Caco-2 (cell line): ENCODE results near the gene CHST13. TPM values are rescaled to one million over a fixed set of nuclear protein-coding genes. Genes with fewer than 3 reads are reported as not detected.

Experiments used
- Bru-seq: library from RNA; stranded (reverse); fragments of 400-500 nt; gene quantifications from one replicate; lab custom pipeline; 2021; lab: Mats Ljungman, UMichigan
- BruChase-seq, 2 experiments: library from RNA; stranded (reverse); fragments of 400-500 nt; gene quantifications; one replicate each; lab custom pipeline; 2021; lab: Mats Ljungman, UMichigan
- BruUV-seq: library from RNA; stranded (reverse); fragments of 400-500 nt; replicated peaks from 2 replicates; lab custom pipeline; 2021; lab: Mats Ljungman, UMichigan
- CTCF ChIA-PET: fragments of 300-600 bp; sonication (Branson Sonifier 250); formaldehyde crosslinking; loops from one replicate; lab custom pipeline; 2022; ENCODE audit warnings: antibody characterized with exemption; lab: Charles Lee
- POLR2A ChIA-PET: fragments of 300-600 bp; sonication (Branson Sonifier 250); formaldehyde crosslinking; loops from one replicate; lab custom pipeline; 2022; ENCODE audit warnings: antibody characterized with exemption; lab: Charles Lee
- DNase-seq, 2 experiments: peaks; one replicate each; pipeline versions ENCODE4 v3.0.0 to v3.0.0-alpha.2; 2020 to 2022
- H3K27me3 ChIP-seq: replicated peaks from 2 replicates; pipeline ENCODE4 v1.6.0; 2011; ENCODE audit warnings: low read length; ENCODE audit not compliant: control insufficient read depth, insufficient read depth
- H3K36me3 ChIP-seq: 2 replicates; pipeline ENCODE4 v1.5.1; 2011; ENCODE audit warnings: low read length; ENCODE audit not compliant: control insufficient read depth, insufficient read depth
- H3K4me1 ChIP-seq: fragments of 250-450 bp; sonication (Bioruptor Pico); 2 replicates; pipeline ENCODE4 v1.5.1; 2020; ENCODE audit warnings: mild to moderate bottlenecking
- H3K4me3 ChIP-seq: 2 replicates; pipeline ENCODE4 v1.5.1; 2011; ENCODE audit warnings: low read depth, mild to moderate bottlenecking, control low read depth, low read length
- H3K9me3 ChIP-seq: fragments of 250-450 bp; sonication (Bioruptor Pico); 2 replicates; pipeline ENCODE4 v1.5.1; 2020; ENCODE audit warnings: mild to moderate bottlenecking, moderate library complexity
- H3K27ac Mint-ChIP-seq: one replicate; pipeline ENCODE4 v1.8.0; 2022; ENCODE audit warnings: mixed read lengths; ENCODE audit not compliant: unreplicated experiment
- H3K27me3 Mint-ChIP-seq: one replicate; pipeline ENCODE4 v1.8.0; 2022; ENCODE audit warnings: mixed read lengths; ENCODE audit not compliant: insufficient read depth, unreplicated experiment
- H3K36me3 Mint-ChIP-seq: one replicate; pipeline ENCODE4 v1.8.0; 2022; ENCODE audit warnings: mild to moderate bottlenecking, mixed read lengths; ENCODE audit not compliant: insufficient read depth, unreplicated experiment
- H3K4me1 Mint-ChIP-seq: one replicate; pipeline ENCODE4 v1.8.0; 2022; ENCODE audit warnings: low read depth, mixed read lengths; ENCODE audit not compliant: unreplicated experiment
- H3K4me3 Mint-ChIP-seq: one replicate; pipeline ENCODE4 v1.8.0; 2022; ENCODE audit warnings: mild to moderate bottlenecking, moderate library complexity, mixed read lengths; ENCODE audit not compliant: unreplicated experiment
- H3K9me3 Mint-ChIP-seq: one replicate; pipeline ENCODE4 v1.8.0; 2022; ENCODE audit warnings: mixed read lengths; ENCODE audit not compliant: unreplicated experiment
- intact Hi-C: fragments of 100-400 bp; cut with micrococcal nuclease; formaldehyde crosslinking; loops from one replicate; pipeline ENCODE4 v1.10.0; 2022; ENCODE audit not compliant: unreplicated experiment
- long read RNA-seq: library from polyadenylated mRNA; stranded (forward); transcript quantifications from one replicate; pipeline ENCODE4 v2.0.0, GENCODE V29; 2022
- total RNA-seq: library from RNA; stranded (reverse); gene quantifications from 2 replicates; pipeline ENCODE4 v1.2.3, GENCODE V29; 2022
- TF ChIP-seq, protein P1 (sequence below), 2 experiments: fragments of 200-600 bp in 1 of 2; IDR thresholded peaks; 1 replicate in 1 of 2; 2 replicates in 1 of 2; pipeline versions ENCODE4 v1.5.1 to v1.8.0; 2011 to 2022; ENCODE audit warnings: antibody characterized with exemption in 1 of 2, control low read depth in 1 of 2, inconsistent platforms in 1 of 2, low read depth in 1 of 2, low read length in 1 of 2, mild to moderate bottlenecking in 1 of 2, moderate library complexity in 1 of 2; ENCODE audit not compliant: insufficient read depth in 1 of 2, severe bottlenecking in 1 of 2, unreplicated experiment in 1 of 2

CHST13 gene, protein sequence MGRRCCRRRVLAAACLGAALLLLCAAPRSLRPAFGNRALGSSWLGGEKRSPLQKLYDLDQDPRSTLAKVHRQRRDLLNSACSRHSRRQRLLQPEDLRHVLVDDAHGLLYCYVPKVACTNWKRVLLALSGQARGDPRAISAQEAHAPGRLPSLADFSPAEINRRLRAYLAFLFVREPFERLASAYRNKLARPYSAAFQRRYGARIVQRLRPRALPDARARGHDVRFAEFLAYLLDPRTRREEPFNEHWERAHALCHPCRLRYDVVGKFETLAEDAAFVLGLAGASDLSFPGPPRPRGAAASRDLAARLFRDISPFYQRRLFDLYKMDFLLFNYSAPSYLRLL
- total RNA-seq (17.0 and 25.3 TPM in 2 replicates), Bru-seq, nascent RNA (percentile 56 among the genes with signal in this experiment), BruChase-seq, experiment 1, labeled RNA remaining after a 2-hour chase (percentile 55 among the genes with signal in this experiment), BruChase-seq, experiment 2, labeled RNA remaining after a 6-hour chase (percentile 57 among the genes with signal in this experiment)
- long read RNA-seq, transcript CHST13-201 (3 exons, 1,789 nt) = major isoform, 45 of 61 reads
- long read RNA-seq, partial matches to known transcripts = 1 of 61 reads
- long read RNA-seq, other reads (novel, unspliced or antisense) = 15 of 61 reads

DNA sequence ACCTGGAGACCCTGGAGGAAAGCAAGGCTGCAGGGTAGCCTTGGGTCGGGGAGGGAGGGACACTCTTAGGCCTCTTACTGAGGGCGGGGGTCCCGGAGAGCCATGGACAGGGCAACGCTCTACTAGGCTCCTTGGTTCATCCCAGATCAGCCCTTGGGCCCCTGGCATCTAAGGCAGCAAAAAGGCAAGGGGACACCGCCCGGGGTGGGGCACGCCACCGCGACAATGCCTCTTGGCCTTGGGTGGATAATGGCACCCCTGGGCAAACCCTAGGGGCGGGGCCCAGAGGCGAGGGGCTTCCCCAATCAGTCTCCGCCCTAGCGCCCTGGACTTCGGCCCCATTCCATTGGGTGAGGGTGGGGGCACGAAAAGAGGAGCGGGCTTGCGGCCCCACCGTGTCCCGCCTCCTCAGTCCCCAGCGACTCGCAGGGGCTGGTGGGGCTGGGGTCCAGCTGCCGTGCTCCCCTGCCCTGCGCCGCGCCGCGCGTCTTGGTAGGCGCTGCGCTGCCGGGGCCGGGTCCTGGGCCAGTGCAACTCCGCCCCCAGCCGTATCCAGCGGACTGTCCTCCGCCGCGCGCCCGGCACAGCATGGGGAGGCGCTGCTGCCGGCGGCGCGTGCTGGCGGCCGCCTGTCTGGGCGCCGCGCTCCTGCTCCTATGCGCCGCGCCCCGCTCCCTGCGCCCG lies at the start of gene CHST13:
Gene CHST13 (plus strand): TSS at position 411 of the 684 bp plus-strand sequence. CDS start 178 bp downstream, at position 589.
- CTCF ChIA-PET = interaction anchor here (0.7 to 2.0 kb wide), 3 partner anchors 12 to 90 kb away, joined by 3 to 8 read pairs (median 3); no protein-coding TSS in a partner anchor

DNA sequence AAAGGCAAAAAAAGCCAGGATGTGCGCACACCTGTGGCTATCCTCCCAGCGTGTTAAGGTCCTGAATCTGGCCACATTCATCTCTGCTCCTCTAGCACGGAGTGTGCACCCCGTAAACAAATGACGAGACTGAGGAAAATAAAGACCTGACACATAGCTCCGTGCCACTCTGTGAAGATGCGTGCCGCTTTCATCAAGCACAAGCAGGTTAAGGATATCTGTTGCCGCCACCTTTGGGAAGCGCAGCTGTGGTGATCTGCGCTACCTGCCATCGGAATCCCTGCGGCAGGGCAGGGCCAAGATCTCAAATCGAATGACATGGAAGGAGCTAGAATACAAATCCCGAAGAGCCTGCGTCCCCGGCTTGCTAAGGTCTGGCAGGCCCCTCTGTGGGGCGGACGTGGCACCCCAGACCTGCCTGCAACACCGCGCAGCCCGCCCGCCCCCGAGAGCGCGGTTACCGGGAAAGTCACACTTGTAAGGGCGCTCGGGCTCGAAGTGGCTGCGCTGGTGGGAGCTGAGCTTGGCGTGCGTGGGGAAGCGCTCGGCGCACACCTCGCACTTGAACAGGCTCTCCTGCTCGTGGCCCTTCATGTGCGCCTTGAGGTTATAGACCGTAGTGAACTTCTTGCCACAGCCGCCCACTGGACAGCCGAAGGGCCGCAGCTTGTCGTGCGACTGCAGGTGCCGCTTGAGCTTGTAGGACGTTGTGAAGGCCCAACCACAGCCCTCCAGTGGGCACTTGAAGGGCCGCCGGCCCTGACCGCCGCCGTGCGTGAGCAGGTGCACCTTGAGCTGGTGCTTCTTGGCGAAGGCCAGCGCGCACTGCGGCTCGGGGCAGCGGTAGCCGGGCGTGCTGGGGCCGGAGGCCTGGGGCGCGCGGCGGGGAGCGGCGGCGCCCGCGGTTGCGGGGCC lies 49.2 kb upstream of the CHST13 start:
- ChIA-PET POLR2A (interaction anchor here (1.4 kb wide), 1 partner anchor 54 kb away, joined by 3 read pairs; no protein-coding TSS in a partner anchor), CTCF (interaction anchor here (0.6 to 1.5 kb wide), 5 partner anchors 15 to 1352 kb away, joined by 3 to 4 read pairs (median 3); no protein-coding TSS in a partner anchor)
- no TSS peak for BruUV-seq
- peaks cover 17% of the 10 kb centered on the region for H3K4me1 ChIP-seq
- peak; percentile 60 to 63 for DNase-seq
- no peaks in the 10 kb centered on the region for H3K27me3 Mint-ChIP-seq
- H3K27me3 ChIP-seq = no peaks in the 10 kb centered on the region
- intact Hi-C loops = loop anchor here (10.0 kb wide), 1 partner anchor 210 kb away; no protein-coding TSS in a partner anchor
- no peaks in the 10 kb centered on the region for H3K9me3 Mint-ChIP-seq
- H3K4me3 Mint-ChIP-seq = peak overlapping the region; percentile 75
- peaks cover 39% of the 10 kb centered on the region for H3K36me3 Mint-ChIP-seq
- peak overlapping the region; percentile 72 for H3K4me3 ChIP-seq
- no peaks in the 10 kb centered on the region for H3K9me3 ChIP-seq
- TF ChIP-seq, protein P1, sequence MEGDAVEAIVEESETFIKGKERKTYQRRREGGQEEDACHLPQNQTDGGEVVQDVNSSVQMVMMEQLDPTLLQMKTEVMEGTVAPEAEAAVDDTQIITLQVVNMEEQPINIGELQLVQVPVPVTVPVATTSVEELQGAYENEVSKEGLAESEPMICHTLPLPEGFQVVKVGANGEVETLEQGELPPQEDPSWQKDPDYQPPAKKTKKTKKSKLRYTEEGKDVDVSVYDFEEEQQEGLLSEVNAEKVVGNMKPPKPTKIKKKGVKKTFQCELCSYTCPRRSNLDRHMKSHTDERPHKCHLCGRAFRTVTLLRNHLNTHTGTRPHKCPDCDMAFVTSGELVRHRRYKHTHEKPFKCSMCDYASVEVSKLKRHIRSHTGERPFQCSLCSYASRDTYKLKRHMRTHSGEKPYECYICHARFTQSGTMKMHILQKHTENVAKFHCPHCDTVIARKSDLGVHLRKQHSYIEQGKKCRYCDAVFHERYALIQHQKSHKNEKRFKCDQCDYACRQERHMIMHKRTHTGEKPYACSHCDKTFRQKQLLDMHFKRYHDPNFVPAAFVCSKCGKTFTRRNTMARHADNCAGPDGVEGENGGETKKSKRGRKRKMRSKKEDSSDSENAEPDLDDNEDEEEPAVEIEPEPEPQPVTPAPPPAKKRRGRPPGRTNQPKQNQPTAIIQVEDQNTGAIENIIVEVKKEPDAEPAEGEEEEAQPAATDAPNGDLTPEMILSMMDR (IDR thresholded peaks at IDR 0.05; ENCODE audit: insufficient read depth in 1 of 2, low read depth in 1 of 2, low read length in 1 of 2, severe bottlenecking in 1 of 2, unreplicated experiment in 1 of 2) = no peak
- no peak overlapping the region for H3K27ac Mint-ChIP-seq
- peaks cover 21% of the 10 kb centered on the region for H3K4me1 Mint-ChIP-seq
- H3K36me3 ChIP-seq = peaks cover 3% of the 10 kb centered on the region; the same call in 1 of the 2 replicates

More for the DNA sequence above, at the start of gene CHST13:
- Mint-ChIP-seq H3K9me3 (no peaks in the 10 kb centered on the region), H3K36me3 (no peaks in the 10 kb centered on the region), H3K4me3 (peak within 1 kb of the TSS; percentile 75), H3K4me1 (peaks cover 19% of the 10 kb centered on the region), H3K27ac (no peak within 1 kb of the TSS), H3K27me3 (no peaks in the 10 kb centered on the region)
- H3K4me1 ChIP-seq = peaks cover 46% of the 10 kb centered on the region
- intact Hi-C loops = loop anchor here (10.0 kb wide), 1 partner anchor 131 kb away; the partner anchor contains the start of gene TXNRD3
- peak; percentile 77 to 85 for DNase-seq
- TF ChIP-seq, protein P1 (IDR thresholded peaks at IDR 0.05; ENCODE audit: insufficient read depth in 1 of 2, low read depth in 1 of 2, low read length in 1 of 2, severe bottlenecking in 1 of 2, unreplicated experiment in 1 of 2) = no peak
- POLR2A ChIA-PET = no interaction called here
- H3K36me3 ChIP-seq = peaks cover 1% of the 10 kb centered on the region
- H3K9me3 ChIP-seq = no peaks in the 10 kb centered on the region
- H3K27me3 ChIP-seq = no peaks in the 10 kb centered on the region
- no TSS peak for BruUV-seq
- peak within 1 kb of the TSS; percentile 67 for H3K4me3 ChIP-seq
